Gastrocnemius medialis (tissue), 4 donors: ENCODE measurements around the gene IFNK. TPM values are rescaled to one million over a fixed set of nuclear protein-coding genes. Genes with fewer than 3 reads are reported as not detected.

Experiments used
- ATAC-seq, 2 donors: fragments of 150-250 bp; one replicate each; pipeline ENCODE4 v1.9.1; 2016
- DNase-seq, 2 donors: peaks; one replicate each; pipeline ENCODE4 v3.0.0-alpha.2; 2019
- H3K27ac ChIP-seq, 4 donors: fragments of 200-600 bp; sonication (generic); 1 replicate in 1 of 4; 2 replicates in 3 of 4; pipeline ENCODE4 v1.5.1; 2016 to 2018; ENCODE audit warnings: mild to moderate bottlenecking in 2 of 4, moderate library complexity in 1 of 4
- H3K27me3 ChIP-seq, 3 donors: fragments of 200-600 bp; sonication (generic) in 2 of 3; 1 replicate in 1 of 3; 2 replicates in 2 of 3; pipeline versions ENCODE4 v1.5.1 to v1.6.0; 2016 to 2019; ENCODE audit warnings: mild to moderate bottlenecking in 1 of 3, moderate library complexity in 1 of 3
- H3K36me3 ChIP-seq, 2 donors: fragments of 200-600 bp; sonication (generic) in 1 of 2; one replicate each; pipeline ENCODE4 v1.5.1; 2017 to 2018
- H3K4me1 ChIP-seq, 2 donors: fragments of 200-600 bp; sonication (generic) in 1 of 2; one replicate each; pipeline ENCODE4 v1.5.1; 2016 to 2017; ENCODE audit warnings: mild to moderate bottlenecking in 2 of 2
- H3K4me3 ChIP-seq, 4 donors: fragments of 200-600 bp; sonication (generic) in 3 of 4; 1 replicate in 1 of 4; 2 replicates in 3 of 4; pipeline ENCODE4 v1.5.1; 2016 to 2019; ENCODE audit warnings: mild to moderate bottlenecking in 2 of 4
- H3K9me3 ChIP-seq, 3 donors: fragments of 200-600 bp; sonication (generic) in 2 of 3; 1 replicate in 1 of 3; 2 replicates in 2 of 3; pipeline ENCODE4 v1.5.1; 2016 to 2019
- POLR2A ChIP-seq, 2 donors: fragments of 450-650 bp; IDR thresholded peaks; one replicate each; pipeline ENCODE4 v1.6.1; 2017; ENCODE audit warnings: antibody characterized with exemption in 2 of 2, mild to moderate bottlenecking in 2 of 2, moderate library complexity in 2 of 2
- in situ Hi-C, 4 donors: fragments of 200-750 bp; cut with MboI; loops; one replicate each; pipeline versions ENCODE4 v1.15.0 to v1.8.0; 2017; ENCODE audit warnings: low sequenced_read_pairs in 4 of 4
- intact Hi-C: fragments of 100-400 bp; cut with DNase I; formaldehyde crosslinking; loops from one replicate; pipeline ENCODE4 v1.15.1; 2023; ENCODE audit warnings: low total_unique reads
- total RNA-seq, 4 donors: library from RNA; depleted of rRNA; stranded (reverse); fragments of >200 nt; gene quantifications; one replicate each; pipeline versions ENCODE4 v1.1.0 to v1.2.3, GENCODE V29; 2016
- TF ChIP-seq, protein P1 (sequence below), 5 experiments: fragments of 450-650 bp in 3 of 5; fragments of 200-600 bp in 2 of 5; sonication (generic) in 2 of 5; IDR thresholded peaks in 4 of 5; conservative IDR thresholded peaks in 1 of 5; 1 replicate in 4 of 5; 2 replicates in 1 of 5; pipeline ENCODE4 v1.5.1; 2016 to 2019; ENCODE audit warnings: antibody characterized with exemption in 5 of 5, mild to moderate bottlenecking in 3 of 5, moderate library complexity in 3 of 5

IFNK gene
- total RNA-seq, 4 donors from 2014 or later: not detected

DNA sequence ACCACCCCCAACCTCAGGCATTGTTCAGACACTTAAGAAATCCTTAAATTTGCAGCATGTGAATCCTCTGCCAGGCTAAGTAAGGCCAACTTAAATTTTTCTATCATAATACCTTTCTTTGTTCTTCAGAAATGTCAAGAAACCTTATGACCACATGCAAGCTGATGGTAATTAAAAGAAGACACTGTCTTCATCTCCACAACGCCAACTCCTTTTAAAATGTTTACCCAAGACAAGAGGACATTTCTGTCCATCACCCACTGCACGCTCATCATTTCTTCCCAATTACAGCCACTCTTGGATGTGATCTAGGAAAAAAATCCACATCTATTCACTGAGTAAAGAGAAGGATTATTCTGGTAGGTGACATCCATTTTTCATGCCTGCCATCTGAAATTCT lies 6.1 kb upstream of the IFNK start:
- no peak for TF ChIP-seq POLR2A (IDR thresholded peaks at IDR 0.05)
- TF ChIP-seq, protein P1, sequence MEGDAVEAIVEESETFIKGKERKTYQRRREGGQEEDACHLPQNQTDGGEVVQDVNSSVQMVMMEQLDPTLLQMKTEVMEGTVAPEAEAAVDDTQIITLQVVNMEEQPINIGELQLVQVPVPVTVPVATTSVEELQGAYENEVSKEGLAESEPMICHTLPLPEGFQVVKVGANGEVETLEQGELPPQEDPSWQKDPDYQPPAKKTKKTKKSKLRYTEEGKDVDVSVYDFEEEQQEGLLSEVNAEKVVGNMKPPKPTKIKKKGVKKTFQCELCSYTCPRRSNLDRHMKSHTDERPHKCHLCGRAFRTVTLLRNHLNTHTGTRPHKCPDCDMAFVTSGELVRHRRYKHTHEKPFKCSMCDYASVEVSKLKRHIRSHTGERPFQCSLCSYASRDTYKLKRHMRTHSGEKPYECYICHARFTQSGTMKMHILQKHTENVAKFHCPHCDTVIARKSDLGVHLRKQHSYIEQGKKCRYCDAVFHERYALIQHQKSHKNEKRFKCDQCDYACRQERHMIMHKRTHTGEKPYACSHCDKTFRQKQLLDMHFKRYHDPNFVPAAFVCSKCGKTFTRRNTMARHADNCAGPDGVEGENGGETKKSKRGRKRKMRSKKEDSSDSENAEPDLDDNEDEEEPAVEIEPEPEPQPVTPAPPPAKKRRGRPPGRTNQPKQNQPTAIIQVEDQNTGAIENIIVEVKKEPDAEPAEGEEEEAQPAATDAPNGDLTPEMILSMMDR (IDR thresholded peaks at IDR 0.05 in 4 of 5, conservative IDR thresholded peaks at IDR 0.05 in 1 of 5): no peak
- ATAC-seq: no peak
- no peak overlapping the region for H3K27ac ChIP-seq
- H3K4me1 ChIP-seq: peaks cover 0 to 18% of the 10 kb centered on the region in 2 donors
- no peaks in the 10 kb centered on the region for H3K36me3 ChIP-seq
- no peak overlapping the region for H3K4me3 ChIP-seq
- no peak for DNase-seq
- intact Hi-C loops (no loop called here), in situ Hi-C loops (no loop called here)
- no peaks in the 10 kb centered on the region for H3K27me3 ChIP-seq
- no peaks in the 10 kb centered on the region for H3K9me3 ChIP-seq

DNA sequence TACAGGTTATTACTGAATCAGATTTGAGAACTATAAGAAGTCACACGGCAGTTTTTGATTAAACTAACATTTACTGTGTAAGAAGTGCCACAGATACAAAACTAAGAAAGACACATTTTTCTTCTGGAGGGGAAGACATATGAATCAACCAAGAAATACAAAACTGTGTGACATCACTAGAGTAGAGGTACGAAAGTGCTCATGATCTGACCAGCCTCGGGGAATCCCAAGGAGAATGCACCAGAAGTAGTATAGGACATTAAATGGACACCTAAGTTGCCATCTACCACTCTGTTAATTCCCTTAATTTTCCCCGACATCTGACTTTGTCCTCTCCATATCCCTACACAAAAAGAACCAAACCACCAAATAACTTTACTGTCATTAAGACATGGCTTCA lies 5.3 kb upstream of the IFNK start:
- no peak overlapping the region for H3K27ac ChIP-seq
- intact Hi-C loops: no loop called here
- DNase-seq (no peak), ATAC-seq (no peak)
- H3K4me3 ChIP-seq: no peak overlapping the region
- peaks cover 0 to 18% of the 10 kb centered on the region in 2 donors for H3K4me1 ChIP-seq
- no peaks in the 10 kb centered on the region for H3K36me3 ChIP-seq
- H3K27me3 ChIP-seq: no peaks in the 10 kb centered on the region
- in situ Hi-C loops: no loop called here
- TF ChIP-seq POLR2A (IDR thresholded peaks at IDR 0.05): no peak
- TF ChIP-seq, protein P1 (IDR thresholded peaks at IDR 0.05 in 4 of 5, conservative IDR thresholded peaks at IDR 0.05 in 1 of 5): no peak
- H3K9me3 ChIP-seq: no peaks in the 10 kb centered on the region

DNA sequence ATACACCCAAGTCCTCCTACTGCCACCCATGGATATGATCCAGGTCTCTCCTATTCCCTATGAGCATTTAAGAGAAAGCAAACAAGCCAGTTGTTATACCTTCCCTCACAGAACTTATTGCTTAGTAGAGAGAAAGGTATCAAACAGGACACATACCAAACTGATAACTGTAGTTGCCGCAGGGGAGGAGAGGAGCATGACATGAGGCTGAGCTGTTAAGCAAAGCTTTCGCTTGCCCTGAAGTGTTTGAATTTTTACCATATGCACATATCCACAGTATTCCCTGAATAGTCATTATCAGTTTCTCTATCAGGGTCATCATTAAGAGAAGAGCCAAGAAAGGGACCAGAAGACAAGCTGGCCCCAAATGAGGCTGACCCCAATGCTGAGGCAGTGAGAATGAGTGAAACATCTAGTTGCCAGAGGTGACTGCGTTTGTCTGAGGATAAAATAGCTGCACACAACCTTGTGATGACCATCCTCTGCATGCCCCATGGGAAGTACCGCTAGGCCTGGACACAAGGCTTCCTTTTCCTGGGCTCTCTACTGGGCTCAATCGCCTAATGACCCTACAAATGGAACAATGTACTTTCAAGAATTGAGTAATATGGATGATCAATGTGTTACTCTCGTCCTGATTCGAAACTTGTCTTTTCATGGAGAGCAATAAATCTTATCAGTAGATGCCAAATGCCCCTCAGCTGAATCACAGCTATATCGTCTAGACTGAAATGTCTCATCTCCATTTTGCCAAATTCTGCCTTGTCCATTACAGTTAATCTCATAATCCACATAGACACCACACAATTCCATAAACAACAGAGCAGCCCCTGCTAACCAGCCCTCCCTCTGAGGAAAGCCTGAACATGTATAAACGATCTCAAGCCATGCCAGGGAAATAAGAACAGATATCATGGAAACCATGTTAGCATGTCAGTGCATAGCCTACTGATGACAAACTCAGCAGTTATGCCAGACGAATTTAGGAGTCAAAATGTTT lies 4.3 kb upstream of the IFNK start:
- H3K4me1 ChIP-seq: peaks cover 0 to 12% of the 10 kb centered on the region in 2 donors
- DNase-seq (no peak), ATAC-seq (no peak)
- TF ChIP-seq, protein P1 (IDR thresholded peaks at IDR 0.05 in 4 of 5, conservative IDR thresholded peaks at IDR 0.05 in 1 of 5): no peak
- no peak for TF ChIP-seq POLR2A (IDR thresholded peaks at IDR 0.05)
- no peak overlapping the region for H3K4me3 ChIP-seq
- H3K36me3 ChIP-seq: no peaks in the 10 kb centered on the region
- H3K9me3 ChIP-seq: no peaks in the 10 kb centered on the region
- no peak overlapping the region for H3K27ac ChIP-seq
- no peaks in the 10 kb centered on the region for H3K27me3 ChIP-seq
- in situ Hi-C loops (loop anchor here in 2 of 4 donors (5.0 to 10.0 kb wide), 2 partner anchors 55 to 62 kb away; no protein-coding TSS in a partner anchor), intact Hi-C loops (no loop called here)

DNA sequence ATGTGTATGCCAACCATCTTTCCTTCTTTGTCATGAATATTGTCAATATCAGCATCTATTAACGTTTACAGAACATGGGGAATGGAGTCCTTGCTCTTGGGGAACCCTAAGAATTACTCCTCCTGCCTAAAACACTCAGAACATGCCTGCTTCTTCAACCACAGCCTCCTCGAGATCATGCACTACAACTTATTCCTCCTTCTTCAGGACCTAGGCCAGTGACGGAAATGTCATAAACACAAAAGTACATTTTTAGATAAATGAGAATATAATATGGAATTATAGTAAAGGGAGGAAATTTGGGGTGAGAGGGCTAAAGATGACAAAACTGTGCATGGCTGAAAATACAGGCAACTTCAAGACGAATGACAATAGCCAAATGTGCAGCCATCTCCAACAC lies 3.1 kb upstream of the IFNK start:
- H3K4me1 ChIP-seq: peaks cover 0 to 6% of the 10 kb centered on the region in 2 donors
- H3K9me3 ChIP-seq: no peaks in the 10 kb centered on the region
- DNase-seq (no peak), ATAC-seq (no peak)
- H3K27ac ChIP-seq: no peak overlapping the region
- H3K27me3 ChIP-seq: no peaks in the 10 kb centered on the region
- H3K36me3 ChIP-seq: no peaks in the 10 kb centered on the region
- in situ Hi-C loops: loop anchor here in 2 of 4 donors (5.0 to 10.0 kb wide), 2 partner anchors 56 to 64 kb away; no protein-coding TSS in a partner anchor
- TF ChIP-seq, protein P1 (IDR thresholded peaks at IDR 0.05 in 4 of 5, conservative IDR thresholded peaks at IDR 0.05 in 1 of 5): no peak
- TF ChIP-seq POLR2A (IDR thresholded peaks at IDR 0.05): no peak
- no peak overlapping the region for H3K4me3 ChIP-seq
- intact Hi-C loops: no loop called here
